ENCODE measurements around the gene TBRG4.

TBRG4 gene

GRCh38 chr7:45088146-45088701 is 23.3 kb downstream of the TBRG4 start:
- DNase-seq: no peak

GRCh38 chr7:45087301-45088145 is 24.0 kb downstream of the TBRG4 start:
- no peak for DNase-seq

DNA sequence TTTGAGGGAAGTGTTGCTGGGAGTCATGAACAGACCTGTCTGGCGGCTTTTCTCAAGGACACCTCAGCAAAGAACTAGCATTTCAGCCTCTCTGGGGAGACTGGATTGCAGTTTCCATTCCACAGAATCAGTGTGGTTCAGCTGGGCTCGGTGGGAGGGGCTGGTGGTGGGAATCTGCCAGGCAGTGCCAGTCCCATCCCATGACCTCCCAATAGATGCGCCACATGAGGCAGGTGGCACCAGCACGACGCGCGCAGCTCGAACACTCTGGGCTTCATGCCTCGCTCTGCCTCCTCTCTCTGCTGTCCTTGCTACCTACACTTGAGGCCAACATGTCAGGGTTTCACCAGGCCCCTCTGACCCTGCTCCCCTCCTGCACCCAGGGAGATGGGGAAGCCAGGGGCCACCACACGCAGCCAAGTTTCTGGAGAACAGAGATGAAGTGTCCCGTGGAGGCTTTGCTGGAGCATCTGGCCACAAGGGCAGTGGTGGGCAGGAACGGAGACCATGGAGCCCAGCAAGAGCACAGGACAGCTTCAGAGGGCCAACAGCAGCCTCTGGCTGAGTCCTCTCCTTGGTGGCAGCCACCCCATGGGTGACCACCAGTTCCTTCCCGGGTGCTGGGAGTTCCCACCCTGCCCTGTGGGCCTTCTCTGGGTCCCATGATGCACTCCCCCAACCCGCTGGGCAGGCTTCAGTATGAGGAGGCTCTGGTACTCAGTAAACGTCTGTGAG is 25.0 kb downstream of the TBRG4 start:
- no peak for DNase-seq

GRCh38 chr7:45085619-45086200 is 25.8 kb downstream of the TBRG4 start:
- no peak for DNase-seq

- DNase-seq: no peak
Observed at GRCh38 chr7:45084901-45085618, 26.4 kb downstream of the TBRG4 start.

DNA sequence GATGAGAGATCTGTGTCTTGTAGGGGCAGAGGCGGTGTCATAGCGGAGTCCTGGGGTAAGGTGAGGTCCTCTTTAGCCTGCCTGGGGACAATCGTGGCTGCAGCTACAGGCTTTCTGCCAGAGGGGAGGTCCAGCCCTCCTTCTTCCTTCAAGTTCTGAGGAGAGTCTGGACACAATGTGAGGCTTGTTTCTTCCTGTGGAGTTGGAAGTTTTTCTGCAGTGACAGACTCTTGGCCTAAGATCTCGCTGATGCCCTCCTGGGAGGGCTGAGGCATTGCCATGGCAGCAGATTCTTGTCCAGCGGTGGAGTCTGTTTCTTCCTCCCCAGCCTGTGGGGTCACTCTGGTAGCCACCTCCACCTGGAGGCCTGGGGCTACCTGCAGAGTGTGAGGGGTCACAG is 27.2 kb downstream of the TBRG4 start:
- no peak for DNase-seq

DNA sequence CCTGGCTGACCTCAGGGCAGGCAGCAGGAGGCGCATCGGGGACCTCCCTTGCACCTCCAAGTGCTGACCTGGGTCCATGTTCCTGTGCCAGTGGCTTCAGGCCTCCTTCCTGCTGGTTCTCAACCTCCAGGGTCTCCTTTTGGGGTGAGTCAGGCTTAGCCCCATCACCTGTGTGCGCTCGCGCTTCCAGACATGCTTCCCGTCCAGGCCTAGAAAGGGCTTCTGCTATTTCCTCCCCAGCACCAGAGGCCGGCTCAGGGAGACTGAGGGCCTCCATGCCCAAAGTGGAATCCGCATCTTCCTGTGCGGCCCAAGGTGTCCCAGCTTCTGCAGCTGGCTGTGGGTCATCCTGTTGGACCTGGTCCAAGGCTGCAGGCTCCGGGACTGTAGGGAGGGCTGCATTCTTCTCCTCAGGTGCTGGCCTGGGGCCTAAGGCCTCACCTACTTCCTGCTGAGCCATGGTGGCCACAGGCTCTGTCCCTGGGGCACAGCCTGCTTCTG is 28.6 kb downstream of the TBRG4 start:
- DNase-seq: no peak

GRCh38 chr7:45082031-45082830 is 29.3 kb downstream of the TBRG4 start:
- DNase-seq: no peak

GRCh38 chr7:45081670-45081974 is 29.9 kb downstream of the TBRG4 start:
- DNase-seq: no peak

DNA sequence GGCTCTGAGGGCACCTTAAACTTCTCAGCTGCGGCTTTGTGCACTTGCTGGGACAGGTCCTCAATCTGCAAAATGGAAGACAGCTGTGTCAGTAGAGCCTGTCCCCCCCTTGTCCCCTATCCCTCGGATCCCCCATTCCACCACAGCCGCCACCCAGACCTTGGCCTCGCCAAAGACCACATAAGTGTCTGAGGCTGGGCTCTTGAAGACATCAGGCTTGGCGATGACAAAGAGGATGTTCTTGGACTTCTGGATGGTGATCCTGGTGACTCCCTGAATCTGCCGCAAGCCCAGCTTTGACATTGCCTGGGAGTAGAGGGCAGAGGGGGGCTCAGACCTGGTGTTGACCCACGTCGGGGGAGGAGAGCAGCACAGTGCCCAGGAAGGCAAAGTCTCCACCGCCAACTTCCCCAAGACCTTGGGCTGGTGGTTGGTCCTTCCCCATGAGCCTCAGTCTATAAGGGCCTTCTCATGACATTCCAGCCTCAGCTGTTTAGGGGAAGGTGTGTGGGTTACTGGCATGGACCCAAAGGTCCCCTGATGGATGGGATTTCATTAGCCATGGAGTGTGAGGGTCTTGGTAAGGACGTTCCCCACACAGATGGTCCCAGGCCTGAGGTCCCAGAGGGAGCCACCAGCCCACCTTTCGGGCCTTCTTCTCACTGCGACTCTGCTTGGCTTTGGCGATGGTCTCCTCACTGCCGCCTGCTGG is 30.4 kb downstream of the TBRG4 start:
- DNase-seq: no peak

- no peak for DNase-seq
Observed at GRCh38 chr7:45080265-45080957, 31.1 kb downstream of the TBRG4 start.

DNA sequence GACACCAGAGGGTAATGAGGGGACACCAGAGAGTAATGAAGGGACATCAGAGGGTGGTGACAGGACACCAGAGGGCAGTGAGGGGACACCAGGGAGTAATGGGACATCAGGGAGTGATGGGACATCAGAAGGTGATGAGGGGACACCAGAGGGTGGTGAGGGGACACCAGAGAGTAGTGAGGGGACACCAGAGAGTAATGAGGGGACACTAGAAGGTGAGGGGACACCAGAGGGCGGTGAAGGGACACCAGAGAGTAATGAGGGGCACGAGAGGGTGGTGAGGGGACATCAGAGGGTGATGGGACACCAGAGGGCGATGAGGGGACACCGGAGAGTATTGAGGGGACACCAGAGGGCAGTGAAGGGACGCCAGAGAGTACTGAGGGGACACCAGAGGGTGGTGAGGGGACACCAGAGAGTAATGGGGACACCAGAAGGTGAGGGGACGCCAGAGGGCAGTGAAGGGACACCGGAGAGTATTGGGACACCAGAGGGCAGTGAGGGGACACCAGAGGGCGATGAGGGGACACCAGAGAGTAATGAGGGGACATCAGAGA is 33.3 kb downstream of the TBRG4 start:
- no peak for DNase-seq

GRCh38 chr7:45077579-45077978 is 33.9 kb downstream of the TBRG4 start:
- DNase-seq: no peak

- no peak for DNase-seq
Observed at GRCh38 chr7:45076946-45077345, 34.6 kb downstream of the TBRG4 start.

DNA sequence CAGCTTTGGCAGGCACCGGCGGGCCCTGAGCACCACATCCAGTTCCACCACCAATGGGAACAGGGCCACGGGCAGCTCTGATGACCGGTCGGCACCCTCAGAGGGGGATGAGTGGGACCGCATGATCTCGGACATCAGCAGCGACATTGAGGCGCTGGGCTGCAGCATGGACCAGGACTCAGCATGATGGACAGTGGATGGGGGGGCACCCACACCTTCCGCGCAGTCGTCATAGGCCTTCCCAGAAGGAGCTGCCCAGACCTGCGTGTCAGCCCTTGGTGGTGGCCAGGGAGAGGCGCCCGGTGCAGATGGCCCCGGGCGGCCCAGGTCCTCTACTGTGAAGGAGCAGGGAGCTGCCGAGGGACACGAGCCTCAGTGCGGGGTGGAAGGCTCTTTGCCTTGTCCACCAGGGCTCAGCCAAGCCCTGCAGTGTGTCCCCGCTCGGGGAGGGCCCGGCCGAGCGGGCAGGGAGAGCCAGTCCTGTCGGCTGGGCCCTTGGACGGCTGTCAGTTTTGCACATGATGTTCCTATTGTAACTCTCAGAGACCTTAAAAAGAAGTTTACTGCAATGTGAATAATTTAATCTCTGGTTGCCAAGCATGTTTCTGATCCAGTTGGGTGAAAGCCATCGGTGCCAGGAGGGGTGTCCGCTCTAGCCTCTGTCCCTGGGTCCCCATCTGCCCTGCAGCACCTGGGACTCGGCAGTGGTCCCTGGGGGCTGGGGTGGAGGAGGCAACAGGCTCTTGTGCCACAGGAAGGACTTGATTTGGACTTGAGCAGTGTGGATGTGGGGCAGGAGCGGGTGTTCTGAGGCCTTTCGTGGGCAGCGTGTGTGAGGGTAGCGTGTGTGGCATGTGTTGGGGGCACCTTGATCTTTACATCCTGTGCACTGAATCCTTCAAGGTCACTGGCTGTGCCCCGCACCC is 35.4 kb downstream of the TBRG4 start:
- no peak for DNase-seq

DNA sequence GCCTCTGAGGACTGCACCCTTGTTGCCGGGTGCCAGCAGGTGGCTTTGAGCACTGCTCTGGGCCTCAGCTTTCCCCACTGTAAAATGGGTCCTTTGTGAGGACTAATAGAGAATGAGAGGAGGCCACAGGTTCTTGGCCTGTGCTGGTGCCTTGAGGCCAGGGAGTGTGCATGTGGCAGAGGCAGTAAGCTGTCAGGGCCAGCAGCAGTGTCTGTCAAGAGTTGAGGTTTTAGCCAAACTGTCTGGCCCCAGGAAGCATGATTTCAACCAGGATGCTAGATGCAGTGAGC is 36.2 kb downstream of the TBRG4 start:
- no peak for DNase-seq

DNA sequence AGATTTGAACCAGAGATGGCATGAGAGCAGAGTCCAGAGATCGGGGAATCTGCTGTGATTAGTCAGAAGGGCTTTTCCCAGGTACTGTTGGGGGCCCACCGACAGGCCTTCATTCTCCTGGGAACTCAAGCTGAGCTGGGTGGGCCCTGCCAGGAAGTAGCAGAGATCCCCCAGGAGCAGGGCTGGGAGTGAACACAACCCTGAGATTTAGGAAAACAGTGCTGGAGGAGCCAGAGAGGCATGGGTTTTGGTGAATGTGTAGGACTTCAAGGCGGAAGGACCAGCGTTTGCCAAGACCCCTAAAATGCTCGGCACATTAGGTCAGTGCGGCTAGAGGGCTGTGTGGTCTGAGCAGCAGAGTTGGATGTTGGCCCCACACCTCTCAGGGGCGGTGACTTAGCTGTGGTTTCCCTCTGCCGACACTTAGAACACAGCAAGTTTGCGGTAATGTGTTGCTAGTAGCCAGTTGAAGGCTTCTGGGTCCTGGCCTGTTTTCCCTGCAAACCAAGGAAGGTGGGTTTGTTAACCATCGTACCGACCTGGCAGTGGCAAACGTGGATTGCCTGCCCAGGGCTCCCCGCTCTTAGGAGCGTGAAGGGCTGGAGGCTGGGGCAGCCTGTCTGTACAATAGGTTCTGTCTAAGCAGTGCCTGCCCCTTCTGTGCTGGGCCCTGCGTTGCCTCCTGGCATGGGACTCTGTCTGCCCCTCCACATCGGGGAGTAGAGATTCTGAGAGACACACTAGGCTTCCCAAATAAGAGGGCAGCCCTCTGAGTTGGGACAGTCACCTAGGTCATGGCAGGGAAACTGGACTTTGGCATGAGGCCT is 36.8 kb downstream of the TBRG4 start:
- no peak for DNase-seq

DNA sequence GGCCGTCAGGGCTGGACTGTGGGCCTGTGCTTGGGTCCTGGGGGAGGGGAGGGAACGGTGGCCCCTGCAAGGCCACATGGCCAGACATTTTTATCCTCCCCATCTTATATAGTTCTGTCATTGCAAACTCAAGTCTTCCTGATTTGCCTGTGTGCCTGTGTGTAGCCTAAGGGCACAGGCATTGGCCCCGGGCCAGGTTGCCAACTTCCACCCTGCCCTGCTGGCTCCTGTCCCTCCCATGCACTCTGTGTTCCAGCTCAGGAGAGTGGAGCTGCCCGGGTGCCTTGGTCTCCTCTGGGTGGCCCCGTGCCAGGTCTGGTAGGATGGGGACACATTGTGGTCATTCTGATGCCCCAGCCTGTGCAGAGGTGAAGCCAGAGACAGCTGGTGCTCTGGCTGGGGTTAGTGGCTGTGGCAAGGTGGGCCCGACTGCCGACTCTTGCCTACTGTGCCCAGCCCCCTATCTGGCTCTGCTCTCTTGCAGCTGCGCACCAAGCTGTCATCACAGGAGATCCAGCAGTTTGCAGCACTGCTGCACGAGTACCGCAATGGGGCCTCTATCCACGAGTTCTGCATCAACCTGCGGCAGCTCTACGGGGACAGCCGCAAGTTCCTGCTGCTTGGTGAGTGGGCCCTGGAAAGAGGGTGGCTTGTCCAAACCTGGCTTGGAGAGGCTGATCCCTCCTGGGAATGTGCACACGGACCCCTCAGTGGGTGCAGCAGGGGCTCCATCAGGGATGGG is 37.5 kb downstream of the TBRG4 start:
- no peak for DNase-seq

All from GDM1 (cell line).